ENCODE measurements around the gene HDDC3. TPM values are rescaled to one million over a fixed set of nuclear protein-coding genes. Genes with fewer than 3 reads are reported as not detected.

The HDDC3 gene
- total RNA-seq, 1 experiment from 2014 or later = 15.9 TPM

DNA sequence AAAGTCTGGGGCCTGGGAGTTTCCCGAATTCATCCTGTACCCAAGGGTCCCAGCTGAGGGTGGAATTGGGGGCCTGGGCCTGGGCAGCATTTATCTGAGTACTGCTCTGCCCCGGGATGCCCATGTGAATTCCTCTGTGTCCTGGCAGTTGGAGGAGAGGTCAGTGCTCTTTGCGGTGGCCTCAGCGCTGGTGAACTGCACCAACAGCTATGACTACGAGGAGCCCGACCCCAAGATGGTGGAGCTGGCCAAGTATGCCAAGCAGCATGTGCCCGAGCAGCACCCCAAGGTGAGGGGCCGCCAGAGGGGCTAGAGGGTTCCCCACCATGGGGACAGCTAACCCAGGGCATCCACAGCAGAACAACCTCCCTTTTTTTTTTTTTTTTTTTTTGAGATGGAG, 16.2 kb upstream of the HDDC3 start:
- Histone ChIP-seq H3K9me2 (replicated peaks; ENCODE audit: insufficient read depth, low read length) (no peaks in the 10 kb centered on the region), H3K27ac (ENCODE audit: low read length) (no peak overlapping the region), H3K9ac (ENCODE audit: low read length) (no peak overlapping the region), H3K4me3 (ENCODE audit: low read length) (no peak overlapping the region), H3K4me2 (ENCODE audit: low read depth, low read length, poor library complexity, severe bottlenecking) (no peak overlapping the region), H3K27me3 (ENCODE audit: low read length) (no peaks in the 10 kb centered on the region), H3K9me3 (ENCODE audit: low read length) (no peaks in the 10 kb centered on the region), H3K4me1 (ENCODE audit: low read length) (no peaks in the 10 kb centered on the region), H3K79me2 (ENCODE audit: low read length) (no peaks in the 10 kb centered on the region), H2AFZ (ENCODE audit: low read length) (no peak overlapping the region), H4K20me1 (ENCODE audit: insufficient read depth, low read depth, low read length) (no peaks in the 10 kb centered on the region), H3K36me3 (ENCODE audit: insufficient read depth, low read length) (peaks cover 10% of the 10 kb centered on the region; the same call in 1 of the 2 replicates)
- DNase-seq = no peak

GRCh38 chr15:90947577-90948357, 15.4 kb upstream of the HDDC3 start:
- Histone ChIP-seq H3K36me3 (ENCODE audit: insufficient read depth, low read length) (peaks cover 10% of the 10 kb centered on the region; the same call in 1 of the 2 replicates), H2AFZ (ENCODE audit: low read length) (no peak overlapping the region), H3K4me1 (ENCODE audit: low read length) (no peaks in the 10 kb centered on the region), H3K79me2 (ENCODE audit: low read length) (no peaks in the 10 kb centered on the region), H3K4me2 (ENCODE audit: low read depth, low read length, poor library complexity, severe bottlenecking) (no peak overlapping the region), H3K27ac (ENCODE audit: low read length) (no peak overlapping the region), H3K27me3 (ENCODE audit: low read length) (no peaks in the 10 kb centered on the region), H3K4me3 (ENCODE audit: low read length) (no peak overlapping the region), H3K9ac (ENCODE audit: low read length) (no peak overlapping the region), H4K20me1 (ENCODE audit: insufficient read depth, low read depth, low read length) (no peaks in the 10 kb centered on the region), H3K9me3 (ENCODE audit: low read length) (no peaks in the 10 kb centered on the region), H3K9me2 (replicated peaks; ENCODE audit: insufficient read depth, low read length) (no peaks in the 10 kb centered on the region)
- DNase-seq = no peak

DNA sequence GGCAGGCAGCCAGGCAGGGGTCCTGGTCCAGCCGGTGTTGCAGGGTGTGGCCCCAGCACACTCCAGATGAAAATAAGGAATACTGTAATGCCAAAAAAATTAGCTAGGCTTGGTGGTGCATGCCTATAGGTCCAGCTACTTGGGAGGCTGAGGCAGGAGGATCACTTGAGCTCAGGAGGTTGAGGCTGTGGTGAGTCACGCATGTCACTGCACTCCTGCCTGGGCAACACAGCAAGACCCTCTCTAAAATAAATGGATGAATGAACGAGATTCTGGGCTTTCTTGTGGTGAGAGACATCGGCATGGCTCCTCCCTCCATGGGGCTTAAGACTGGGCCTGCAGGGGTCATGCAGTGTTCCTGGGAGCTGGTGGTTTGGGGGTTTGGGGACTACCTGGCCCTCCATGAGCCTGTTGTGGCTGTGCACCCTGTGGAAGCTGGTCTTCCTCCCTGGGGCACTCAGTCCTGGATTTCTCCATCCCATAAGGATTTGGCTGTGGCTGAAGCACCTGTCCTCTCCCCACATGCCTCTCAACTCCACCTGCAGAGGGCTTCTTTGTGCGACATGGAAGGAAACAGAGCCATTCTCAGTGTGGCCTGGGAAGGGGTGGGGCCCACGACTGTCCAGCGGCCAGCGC, 14.7 kb upstream of the HDDC3 start:
- Histone ChIP-seq H3K79me2 (ENCODE audit: low read length) (no peaks in the 10 kb centered on the region), H3K9me3 (ENCODE audit: low read length) (no peaks in the 10 kb centered on the region), H3K4me1 (ENCODE audit: low read length) (no peaks in the 10 kb centered on the region), H3K27ac (ENCODE audit: low read length) (no peak overlapping the region), H3K36me3 (ENCODE audit: insufficient read depth, low read length) (peaks cover 10% of the 10 kb centered on the region; the same call in 1 of the 2 replicates), H3K4me2 (ENCODE audit: low read depth, low read length, poor library complexity, severe bottlenecking) (no peak overlapping the region), H3K9ac (ENCODE audit: low read length) (no peak overlapping the region), H2AFZ (ENCODE audit: low read length) (no peak overlapping the region), H3K27me3 (ENCODE audit: low read length) (no peaks in the 10 kb centered on the region), H3K4me3 (ENCODE audit: low read length) (no peak overlapping the region), H4K20me1 (ENCODE audit: insufficient read depth, low read depth, low read length) (no peaks in the 10 kb centered on the region), H3K9me2 (replicated peaks; ENCODE audit: insufficient read depth, low read length) (no peaks in the 10 kb centered on the region)
- no peak for DNase-seq

GRCh38 chr15:90946538-90946937, 14.2 kb upstream of the HDDC3 start:
- Histone ChIP-seq H3K9me3 (ENCODE audit: low read length) (no peaks in the 10 kb centered on the region), H2AFZ (ENCODE audit: low read length) (no peak overlapping the region), H3K27ac (ENCODE audit: low read length) (no peak overlapping the region), H3K4me2 (ENCODE audit: low read depth, low read length, poor library complexity, severe bottlenecking) (no peak overlapping the region), H3K9me2 (replicated peaks; ENCODE audit: insufficient read depth, low read length) (no peaks in the 10 kb centered on the region), H3K27me3 (ENCODE audit: low read length) (no peaks in the 10 kb centered on the region), H4K20me1 (ENCODE audit: insufficient read depth, low read depth, low read length) (no peaks in the 10 kb centered on the region), H3K36me3 (ENCODE audit: insufficient read depth, low read length) (peaks cover 10% of the 10 kb centered on the region; the same call in 1 of the 2 replicates), H3K4me1 (ENCODE audit: low read length) (no peaks in the 10 kb centered on the region), H3K79me2 (ENCODE audit: low read length) (no peaks in the 10 kb centered on the region), H3K9ac (ENCODE audit: low read length) (no peak overlapping the region), H3K4me3 (ENCODE audit: low read length) (no peak overlapping the region)
- DNase-seq = no peak

DNA sequence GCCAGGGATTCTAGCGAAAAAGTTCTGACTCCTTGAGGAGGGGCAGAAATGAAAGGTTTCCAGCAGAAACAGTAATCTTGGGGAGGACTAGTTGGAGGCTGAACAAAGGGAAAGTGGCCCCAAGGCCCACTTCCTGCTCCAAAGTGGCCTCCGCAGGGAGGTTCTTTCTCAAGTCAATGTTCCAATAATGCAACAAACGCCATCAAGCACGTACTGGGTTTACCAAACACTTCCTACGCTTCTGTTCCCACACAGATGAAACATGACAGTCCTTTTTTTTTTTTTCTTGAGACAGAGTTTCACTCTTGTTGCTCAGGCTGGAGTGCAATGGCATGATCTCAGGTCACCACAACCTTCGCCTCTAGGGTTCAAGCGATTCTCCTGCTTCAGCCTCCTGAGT, 12.7 kb upstream of the HDDC3 start:
- Histone ChIP-seq H2AFZ (ENCODE audit: low read length) (no peak overlapping the region), H3K79me2 (ENCODE audit: low read length) (no peaks in the 10 kb centered on the region), H3K9me3 (ENCODE audit: low read length) (no peaks in the 10 kb centered on the region), H3K4me1 (ENCODE audit: low read length) (no peaks in the 10 kb centered on the region), H3K27me3 (ENCODE audit: low read length) (no peaks in the 10 kb centered on the region), H3K4me3 (ENCODE audit: low read length) (no peak overlapping the region), H3K36me3 (ENCODE audit: insufficient read depth, low read length) (peaks cover 14% of the 10 kb centered on the region), H3K4me2 (ENCODE audit: low read depth, low read length, poor library complexity, severe bottlenecking) (no peak overlapping the region), H3K27ac (ENCODE audit: low read length) (no peak overlapping the region), H4K20me1 (ENCODE audit: insufficient read depth, low read depth, low read length) (no peaks in the 10 kb centered on the region), H3K9ac (ENCODE audit: low read length) (no peak overlapping the region), H3K9me2 (replicated peaks; ENCODE audit: insufficient read depth, low read length) (no peaks in the 10 kb centered on the region)
- no peak for DNase-seq

DNA sequence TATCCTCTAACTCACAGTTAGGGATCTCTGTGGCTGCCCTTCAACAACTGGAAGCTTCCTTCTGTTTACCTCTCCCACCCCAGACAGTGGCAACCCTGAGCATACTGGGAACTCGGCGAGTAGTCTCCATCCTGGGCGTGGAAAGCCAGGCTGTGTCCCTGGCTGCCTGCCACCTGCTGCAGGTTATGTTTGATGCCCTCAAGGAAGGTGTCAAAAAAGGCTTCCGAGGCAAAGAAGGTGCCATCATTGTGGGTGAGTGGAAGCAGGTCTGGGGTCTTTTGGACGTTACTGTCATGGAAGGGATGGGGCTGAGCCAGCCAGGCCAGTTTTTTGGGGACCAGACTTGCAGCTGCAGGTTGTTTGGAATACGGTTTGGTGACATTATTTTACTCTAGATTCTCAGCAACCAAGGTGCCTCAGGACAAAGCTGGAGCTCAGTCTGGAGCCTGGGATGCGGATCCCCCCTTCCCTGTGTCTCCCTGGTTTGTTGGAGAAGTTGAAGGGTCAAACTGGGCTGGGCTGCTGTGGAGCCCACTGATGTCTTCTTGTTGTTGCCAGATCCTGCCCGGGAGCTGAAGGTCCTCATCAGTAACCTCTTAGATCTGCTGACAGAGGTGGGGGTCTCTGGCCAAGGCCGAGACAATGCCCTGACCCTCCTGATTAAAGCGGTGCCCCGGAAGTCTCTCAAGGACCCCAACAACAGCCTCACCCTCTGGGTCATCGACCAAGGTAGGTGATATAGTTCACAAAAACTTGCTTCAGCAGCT, 10.2 kb upstream of the HDDC3 start:
- no peaks in the 10 kb centered on the region for H3K79me2 ChIP-seq (ENCODE audit: low read length)
- DNase-seq = no peak
- no peak overlapping the region for H2AFZ ChIP-seq (ENCODE audit: low read length)
- no peak overlapping the region for H3K27ac ChIP-seq (ENCODE audit: low read length)
- H3K4me3 ChIP-seq (ENCODE audit: low read length) = no peak overlapping the region
- H3K9me2 ChIP-seq (replicated peaks; ENCODE audit: insufficient read depth, low read length) = no peaks in the 10 kb centered on the region
- no peaks in the 10 kb centered on the region for H3K4me1 ChIP-seq (ENCODE audit: low read length)
- H3K4me2 ChIP-seq (ENCODE audit: low read depth, low read length, poor library complexity, severe bottlenecking) = no peak overlapping the region
- H3K9ac ChIP-seq (ENCODE audit: low read length) = no peak overlapping the region
- no peaks in the 10 kb centered on the region for H4K20me1 ChIP-seq (ENCODE audit: insufficient read depth, low read depth, low read length)
- H3K9me3 ChIP-seq (ENCODE audit: low read length) = no peaks in the 10 kb centered on the region
- peaks cover 22% of the 10 kb centered on the region for H3K36me3 ChIP-seq (ENCODE audit: insufficient read depth, low read length)
- no peaks in the 10 kb centered on the region for H3K27me3 ChIP-seq (ENCODE audit: low read length)

- no peaks in the 10 kb centered on the region for H4K20me1 ChIP-seq (ENCODE audit: insufficient read depth, low read depth, low read length)
- no peak overlapping the region for H2AFZ ChIP-seq (ENCODE audit: low read length)
- no peaks in the 10 kb centered on the region for H3K27me3 ChIP-seq (ENCODE audit: low read length)
- H3K4me1 ChIP-seq (ENCODE audit: low read length) = peaks cover 10% of the 10 kb centered on the region
- peaks cover 11% of the 10 kb centered on the region for H3K79me2 ChIP-seq (ENCODE audit: low read length)
- no peaks in the 10 kb centered on the region for H3K9me2 ChIP-seq (replicated peaks; ENCODE audit: insufficient read depth, low read length)
- peaks cover 22% of the 10 kb centered on the region for H3K36me3 ChIP-seq (ENCODE audit: insufficient read depth, low read length)
- no peak overlapping the region for H3K4me2 ChIP-seq (ENCODE audit: low read depth, low read length, poor library complexity, severe bottlenecking)
- no peak overlapping the region for H3K4me3 ChIP-seq (ENCODE audit: low read length)
- no peak for DNase-seq
- H3K9me3 ChIP-seq (ENCODE audit: low read length) = no peaks in the 10 kb centered on the region
- H3K9ac ChIP-seq (ENCODE audit: low read length) = no peak overlapping the region
- no peak overlapping the region for H3K27ac ChIP-seq (ENCODE audit: low read length)
Observed at GRCh38 chr15:90941038-90941437, 8.7 kb upstream of the HDDC3 start.

- H4K20me1 ChIP-seq (ENCODE audit: insufficient read depth, low read depth, low read length) = no peaks in the 10 kb centered on the region
- H3K9me3 ChIP-seq (ENCODE audit: low read length) = no peaks in the 10 kb centered on the region
- no peak overlapping the region for H3K27ac ChIP-seq (ENCODE audit: low read length)
- H3K9me2 ChIP-seq (replicated peaks; ENCODE audit: insufficient read depth, low read length) = no peaks in the 10 kb centered on the region
- no peak overlapping the region for H3K9ac ChIP-seq (ENCODE audit: low read length)
- peaks cover 17% of the 10 kb centered on the region for H3K4me1 ChIP-seq (ENCODE audit: low read length)
- peaks cover 17% of the 10 kb centered on the region for H3K36me3 ChIP-seq (ENCODE audit: insufficient read depth, low read length)
- H3K4me2 ChIP-seq (ENCODE audit: low read depth, low read length, poor library complexity, severe bottlenecking) = no peak overlapping the region
- no peaks in the 10 kb centered on the region for H3K27me3 ChIP-seq (ENCODE audit: low read length)
- peaks cover 20% of the 10 kb centered on the region for H3K79me2 ChIP-seq (ENCODE audit: low read length)
- H3K4me3 ChIP-seq (ENCODE audit: low read length) = no peak overlapping the region
- no peak overlapping the region for H2AFZ ChIP-seq (ENCODE audit: low read length)
- no peak for DNase-seq
Observed at GRCh38 chr15:90939756-90940155, 7.4 kb upstream of the HDDC3 start.

All from Karpas-422 (cell line).